Left cardiac atrium (tissue), 4 donors: Measurements from ENCODE around the gene FNBP1L. TPM values are rescaled to one million over a fixed set of nuclear protein-coding genes. Genes with fewer than 3 reads are reported as not detected.
A peak's percentile ranks its signal among the peaks of the same experiment; 100 is the strongest.
"Not testable (repeated sequence)": the region's sequence is repeated elsewhere in the genome, so short reads cannot be mapped to it uniquely, and the experiment has no call there.

Experiments used
- ATAC-seq, 2 donors: fragments of 200-7000 bp; cut with Tn5 transposase; one replicate each; pipeline ENCODE4 v1.9.1; 2020; ENCODE audit warnings: mild to moderate bottlenecking in 2 of 2, moderate library complexity in 2 of 2
- DNase-seq: peaks from one replicate; pipeline ENCODE4 v3.0.0-alpha.2; 2020
- intact Hi-C, 2 donors: fragments of 100-400 bp; cut with DNase I; formaldehyde crosslinking; loops; one replicate each; pipeline versions ENCODE4 v1.14.1 to v1.15.1; 2022 to 2023
- total RNA-seq, 2 donors: library from RNA; stranded (reverse); fragmentation: NEBNext Ultra II Directional; extraction: Animal tissue kit (Norgen Biotek cat#: 25700); gene quantifications; one replicate each; pipeline ENCODE4 v1.2.1, GENCODE V29; 2021
- donor health status: DM: no; HTN: yes; CAD: no.
- donor health status: DM: no; HTN: yes; CAD: no; lungs with severe emphysema.
- donor health status: DM: yes; HTN: yes; CAD: no.
- donor health status: Dilated cardiomyopathy.

Gene FNBP1L
- total RNA-seq, 2 donors from 2014 or later, result 18.0 to 20.9 TPM

DNA sequence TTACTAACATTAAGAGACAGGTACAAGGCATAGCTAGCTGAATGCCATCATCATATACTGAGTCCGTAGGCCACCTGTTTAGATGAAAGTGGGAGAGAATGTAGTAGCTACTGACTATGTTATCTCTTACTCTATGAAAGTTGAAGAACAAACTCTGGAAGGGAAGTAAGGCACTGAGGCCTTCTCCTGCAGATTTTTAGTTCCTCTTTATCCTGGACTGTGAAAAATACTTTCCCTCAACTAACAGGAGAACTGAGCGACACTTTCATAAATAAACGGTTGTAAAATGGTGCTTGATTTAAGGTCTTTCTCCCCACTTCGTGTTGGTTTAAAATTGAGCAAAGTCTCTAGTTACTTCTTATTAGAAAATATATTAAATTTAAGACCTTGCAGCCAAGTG lies 101.9 kb downstream of the FNBP1L start:
- intact Hi-C loops, result loop anchor here in 1 of 2 donors (10.0 kb wide), 1 partner anchor 105 kb away; the partner anchor contains the start of gene FNBP1L
- ATAC-seq, result no peak
- no peak for DNase-seq

GRCh38 chr1:93552741-93553455 lies 105.0 kb downstream of the FNBP1L start:
- intact Hi-C loops, result loop anchor here in 1 of 2 donors (10.0 kb wide), 1 partner anchor 108 kb away; the partner anchor contains the start of gene FNBP1L
- ATAC-seq, result peak; percentile 35 to 80
- DNase-seq, result peak; percentile 48

GRCh38 chr1:93553886-93554490 lies 106.1 kb downstream of the FNBP1L start:
- peak; percentile 54 to 56 for ATAC-seq
- not testable (repeated sequence) for DNase-seq
- intact Hi-C loops, result loop anchor here in 1 of 2 donors (10.0 kb wide), 1 partner anchor 109 kb away; the partner anchor contains the start of gene FNBP1L

DNA sequence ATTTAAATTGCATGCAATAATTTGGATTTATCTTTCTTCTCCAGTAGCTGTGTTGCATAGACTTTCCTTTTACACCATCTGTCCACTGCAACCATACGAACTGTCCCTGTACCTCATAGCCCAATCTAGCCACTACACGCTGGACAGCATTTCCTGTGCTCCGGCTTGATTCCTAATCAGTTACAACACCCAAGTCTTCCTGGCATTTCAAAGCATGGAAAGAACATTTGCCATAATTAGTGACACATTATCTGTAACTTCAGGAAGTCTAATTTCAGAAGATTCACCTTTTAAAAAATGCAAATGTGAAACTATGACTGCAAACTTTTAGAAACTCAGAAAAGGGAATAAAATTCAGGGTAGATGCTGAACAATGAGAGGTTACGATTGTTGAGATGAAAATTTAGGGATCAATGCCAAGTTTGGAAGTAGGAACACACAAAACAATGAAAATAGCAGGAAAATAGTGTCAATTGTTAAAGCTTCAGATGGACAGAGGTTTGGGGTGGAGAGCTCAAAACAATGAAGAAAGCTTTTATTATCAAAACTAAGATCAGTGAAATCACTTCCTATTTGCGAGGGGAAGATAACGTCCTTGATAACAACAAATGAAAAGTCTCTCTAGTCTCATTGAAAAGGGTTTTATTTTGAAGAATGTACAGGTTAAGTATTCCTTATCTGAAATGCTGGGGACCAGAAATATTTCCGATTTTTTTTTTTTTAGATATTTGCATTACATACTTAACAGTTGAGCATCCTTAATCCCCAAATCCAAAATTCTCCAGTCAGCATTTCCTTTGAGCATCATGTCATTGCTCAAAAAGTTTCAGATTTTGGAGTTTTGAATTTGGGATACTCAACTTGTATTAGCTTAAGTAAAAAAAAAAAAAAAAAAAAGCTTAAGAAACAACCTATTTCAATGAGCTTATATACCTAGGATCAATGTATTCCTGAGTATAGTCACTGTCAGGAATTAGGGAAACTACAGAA lies 107.3 kb downstream of the FNBP1L start:
- intact Hi-C loops, result loop anchor here in 1 of 2 donors (5.0 to 10.0 kb wide), 3 partner anchors 62 to 208 kb away; partner anchors contain the start of genes DR1 and FNBP1L
- peak; percentile 46 to 71 for ATAC-seq
- DNase-seq, result peak; percentile 37

DNA sequence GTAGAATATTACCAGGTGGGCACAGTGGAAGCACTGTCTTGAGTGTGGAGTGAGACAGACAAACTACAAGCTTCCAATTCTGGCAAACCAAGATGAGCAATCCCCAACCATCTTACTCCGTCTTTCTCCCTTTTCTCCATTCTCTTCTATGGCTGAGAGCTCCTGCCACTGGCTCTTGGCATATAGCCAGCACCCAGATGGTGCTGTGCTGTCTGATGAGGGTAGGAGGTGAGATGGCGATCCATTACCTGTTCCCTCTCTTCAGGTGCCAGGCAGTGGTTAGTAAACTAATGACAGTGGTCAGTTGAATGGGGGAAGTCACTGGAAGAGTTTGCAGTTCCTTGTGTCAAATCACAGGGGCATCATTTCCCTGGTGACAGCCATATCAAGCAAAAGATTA lies 108.4 kb downstream of the FNBP1L start:
- intact Hi-C loops, result loop anchor here in 1 of 2 donors (5.0 to 10.0 kb wide), 3 partner anchors 61 to 209 kb away; partner anchors contain the start of genes DR1 and FNBP1L
- ATAC-seq (no peak), DNase-seq (no peak)

- ATAC-seq, result no peak
- DNase-seq, result no peak
- intact Hi-C loops, result loop anchor here in 1 of 2 donors (5.0 to 10.0 kb wide), 3 partner anchors 58 to 212 kb away; partner anchors contain the start of genes DR1 and FNBP1L
Measured at GRCh38 chr1:93559045-93559444, 111.1 kb downstream of the FNBP1L start.

GRCh38 chr1:93559695-93560094 lies 111.8 kb downstream of the FNBP1L start:
- ATAC-seq (no peak), DNase-seq (no peak)
- intact Hi-C loops, result loop anchor here in 1 of 2 donors (5.0 to 10.0 kb wide), 3 partner anchors 58 to 212 kb away; partner anchors contain the start of genes DR1 and FNBP1L

- ATAC-seq, result peak; percentile 46 to 48
- no peak for DNase-seq
- intact Hi-C loops, result no loop called here
Measured at GRCh38 chr1:93565496-93566206, 117.7 kb downstream of the FNBP1L start.

DNA sequence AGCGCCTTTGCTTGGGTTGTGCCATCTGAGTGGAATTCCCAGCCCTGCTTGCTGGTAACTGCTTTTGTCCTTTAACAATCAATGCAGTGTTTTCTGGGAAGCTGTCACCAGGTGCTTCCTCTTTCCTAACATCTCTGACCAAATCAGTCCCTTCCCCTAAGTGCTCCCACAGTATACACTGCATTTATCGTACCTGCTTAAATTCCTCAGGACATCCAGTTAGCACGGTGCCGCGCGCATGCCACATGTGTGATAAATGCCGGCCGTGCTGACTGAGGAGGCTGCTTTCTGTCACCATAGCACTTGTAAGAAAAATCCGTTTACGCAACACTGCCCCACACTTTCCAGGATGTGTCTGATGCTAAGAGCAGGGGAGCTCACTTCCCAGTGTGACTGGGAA lies 118.3 kb downstream of the FNBP1L start:
- peak; percentile 25 to 81 for ATAC-seq
- intact Hi-C loops, result no loop called here
- peak; percentile 63 for DNase-seq

DNA sequence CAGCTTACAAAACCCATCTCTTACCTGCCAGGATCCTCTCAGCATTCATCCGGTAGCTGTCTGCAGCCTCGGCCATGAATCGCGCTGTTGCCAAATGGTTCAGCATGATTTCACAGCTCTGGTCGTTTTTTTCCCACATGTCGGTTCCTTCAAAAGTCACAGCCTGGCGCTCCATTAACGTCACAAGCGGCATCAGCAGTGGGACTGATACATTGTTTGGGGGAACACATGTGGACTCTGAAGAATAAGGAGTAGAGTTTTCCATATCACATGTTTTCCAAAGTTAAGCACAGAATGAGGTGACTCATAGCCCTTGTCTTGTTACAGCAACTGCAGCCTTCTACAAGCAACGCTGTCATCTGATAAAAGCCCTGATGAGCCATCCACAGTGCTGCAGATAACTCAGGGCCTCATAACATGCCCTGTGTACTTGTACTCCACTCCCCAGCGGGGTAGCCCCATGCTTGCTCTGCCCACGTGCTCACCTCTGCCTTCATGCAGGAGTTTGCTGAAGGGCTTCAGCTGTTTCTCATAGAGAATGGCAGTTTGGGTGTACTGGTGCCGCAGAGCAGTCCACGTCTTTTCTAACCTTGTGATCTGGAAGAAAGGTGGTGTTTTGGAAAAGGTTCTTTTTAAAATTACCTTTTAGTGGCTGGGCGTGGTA lies 119.5 kb downstream of the FNBP1L start:
- DNase-seq, result peak; percentile 73
- intact Hi-C loops, result no loop called here
- ATAC-seq, result peak; percentile 54 to 96

DNA sequence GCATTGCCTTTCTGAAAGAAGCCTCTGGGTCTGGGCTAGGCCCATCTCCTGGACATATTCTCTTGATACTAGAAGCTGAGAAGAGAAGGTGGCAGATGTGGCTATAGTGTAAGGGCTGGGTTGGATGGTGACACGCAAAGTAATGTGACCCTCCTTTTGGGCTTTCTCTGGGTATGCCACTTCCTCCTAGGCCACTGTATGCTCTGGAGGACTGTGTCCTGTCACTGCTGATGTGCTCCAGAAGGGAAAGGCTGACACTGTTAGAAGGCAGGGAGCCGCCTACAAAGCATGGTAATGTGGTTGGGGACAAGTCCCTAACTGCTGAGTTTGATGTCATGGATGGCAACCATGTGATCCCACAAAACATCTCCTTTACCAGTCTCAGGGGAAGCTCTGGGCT lies 121.6 kb downstream of the FNBP1L start:
- intact Hi-C loops, result no loop called here
- no peak for ATAC-seq
- DNase-seq, result no peak

DNA sequence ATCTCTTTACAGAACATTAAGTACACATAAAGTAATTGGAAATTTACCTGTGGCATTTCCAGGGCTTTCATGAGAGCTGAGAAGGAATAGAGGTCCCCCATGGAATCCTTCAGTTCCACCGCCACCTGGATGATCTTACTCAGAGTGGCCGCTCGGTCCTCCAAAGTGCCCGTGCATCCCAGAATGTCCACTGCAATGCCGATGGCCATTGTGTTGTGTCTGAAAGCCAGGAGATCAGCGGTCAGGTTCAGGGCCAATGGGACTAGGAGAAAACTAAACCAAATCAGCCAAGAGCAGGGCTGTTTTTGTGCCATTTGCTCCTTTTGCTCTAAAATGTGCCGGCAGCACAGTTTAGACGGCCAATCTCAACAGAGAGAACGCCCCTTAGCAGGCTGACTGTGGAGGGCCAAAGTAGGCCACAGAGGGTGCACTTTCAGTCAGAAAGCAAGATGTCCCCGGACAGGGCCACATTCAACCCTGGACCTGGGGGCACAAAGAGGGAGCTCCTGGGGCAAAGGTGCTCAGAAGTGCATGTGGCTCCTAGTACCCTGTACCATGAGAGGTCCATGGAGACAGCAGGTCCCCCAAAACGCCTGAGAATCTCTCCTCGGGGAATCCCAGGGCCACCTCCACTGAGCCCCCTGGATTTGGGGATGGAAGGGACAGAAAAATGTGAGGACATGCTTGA lies 123.8 kb downstream of the FNBP1L start:
- no peak for ATAC-seq
- intact Hi-C loops, result no loop called here
- no peak for DNase-seq

DNA sequence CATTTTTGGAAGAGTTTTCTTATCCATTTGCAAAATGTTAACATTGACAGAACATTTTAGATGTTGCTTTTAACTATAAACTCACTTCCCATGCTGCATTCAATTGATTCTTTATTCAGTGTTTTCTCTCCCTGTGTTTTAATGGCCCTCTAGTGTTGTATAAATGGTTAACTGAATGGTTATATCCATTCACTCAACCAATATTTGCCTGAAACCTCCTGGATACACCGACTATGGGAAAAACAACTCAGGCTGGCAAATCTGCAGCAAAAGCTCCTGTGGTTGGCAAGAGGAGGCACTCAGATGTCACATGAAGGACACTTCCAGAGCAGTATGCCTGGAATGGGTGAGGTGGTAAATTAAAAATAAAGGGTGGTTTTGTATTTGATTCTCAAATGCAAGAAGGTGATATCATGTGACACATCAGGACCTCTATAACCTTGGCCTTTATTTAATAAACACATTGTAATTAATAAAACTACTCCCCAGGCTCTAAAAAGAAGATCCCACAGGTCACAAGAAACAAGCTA lies 126.1 kb downstream of the FNBP1L start:
- DNase-seq (no peak), ATAC-seq (peak in 1 of 2 donors; percentile 24)
- intact Hi-C loops, result no loop called here

GRCh38 chr1:93574511-93574910 lies 126.6 kb downstream of the FNBP1L start:
- no peak for ATAC-seq
- DNase-seq, result no peak
- intact Hi-C loops, result no loop called here

- no peak for DNase-seq
- ATAC-seq, result no peak
- intact Hi-C loops, result no loop called here
Measured at GRCh38 chr1:93574991-93575390, 127.1 kb downstream of the FNBP1L start.

GRCh38 chr1:93575621-93576284 lies 127.8 kb downstream of the FNBP1L start:
- intact Hi-C loops, result no loop called here
- ATAC-seq, result no peak
- no peak for DNase-seq
